ENCODE data around the gene TPM4.

The TPM4 gene

GRCh38 chr19:16121967-16122366 is 45.7 kb downstream of the TPM4 start:
- no peak for DNase-seq (ENCODE audit: low read depth in 1 of 2, low spot score in 1 of 2)

GRCh38 chr19:16124953-16125352 is 48.7 kb downstream of the TPM4 start:
- no peak for DNase-seq (ENCODE audit: low read depth in 1 of 2, low spot score in 1 of 2)

GRCh38 chr19:16125737-16126495 is 49.6 kb downstream of the TPM4 start:
- no peak for DNase-seq (ENCODE audit: low read depth in 1 of 2, low spot score in 1 of 2)

- DNase-seq (ENCODE audit: low read depth in 1 of 2, low spot score in 1 of 2): no peak
Measured at GRCh38 chr19:16127080-16127479, 50.8 kb downstream of the TPM4 start.

DNA sequence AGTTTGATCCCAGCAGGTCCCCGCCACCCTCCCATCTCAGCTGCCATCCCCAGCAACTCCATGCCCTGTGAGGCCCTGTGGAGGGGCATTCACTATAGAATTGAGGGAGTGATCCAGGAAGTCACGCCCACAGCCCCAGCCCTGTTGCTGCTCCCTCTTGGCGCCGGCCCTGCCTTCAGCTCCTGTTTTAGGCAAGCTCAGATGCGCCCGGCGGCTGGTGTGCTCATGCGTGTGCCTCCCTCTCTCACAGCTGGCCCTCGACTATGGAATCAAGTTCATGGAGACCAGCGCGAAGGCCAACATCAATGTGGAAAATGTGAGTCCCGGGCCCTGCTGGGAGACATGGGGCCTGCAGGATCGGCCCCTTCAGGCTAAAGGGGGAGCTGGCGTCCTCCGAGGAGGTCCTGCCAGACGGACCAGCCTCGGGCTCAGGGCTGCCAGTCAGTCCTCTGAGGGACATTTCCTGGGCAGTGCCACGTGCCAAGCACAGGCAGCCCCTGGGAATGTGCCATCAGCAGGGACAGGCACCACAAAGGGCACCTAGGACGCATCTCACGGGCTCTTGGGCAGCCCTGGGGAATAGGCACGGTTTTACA is 51.6 kb downstream of the TPM4 start:
- DNase-seq (ENCODE audit: low read depth in 1 of 2, low spot score in 1 of 2): no peak

DNA sequence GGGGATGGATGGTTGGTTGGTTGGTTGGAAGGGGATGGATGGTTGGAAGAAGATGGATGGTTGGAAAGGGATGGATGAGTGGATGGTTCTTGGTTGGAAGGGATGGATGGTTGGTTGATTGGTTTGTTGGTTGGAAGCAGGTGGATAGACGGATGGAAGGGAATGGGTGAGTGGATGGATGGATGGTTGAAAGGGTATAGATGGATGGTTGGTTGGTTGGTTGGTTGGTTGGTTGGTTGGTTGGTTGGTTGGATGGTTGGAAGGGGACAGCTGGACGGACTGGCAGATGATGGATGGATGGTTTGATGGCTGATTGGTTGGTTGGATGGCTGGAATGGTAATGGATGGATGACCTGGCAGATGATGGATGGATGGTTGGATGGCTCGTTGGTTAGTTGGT is 55.4 kb downstream of the TPM4 start:
- no peak for DNase-seq (ENCODE audit: low read depth in 1 of 2, low spot score in 1 of 2)

DNA sequence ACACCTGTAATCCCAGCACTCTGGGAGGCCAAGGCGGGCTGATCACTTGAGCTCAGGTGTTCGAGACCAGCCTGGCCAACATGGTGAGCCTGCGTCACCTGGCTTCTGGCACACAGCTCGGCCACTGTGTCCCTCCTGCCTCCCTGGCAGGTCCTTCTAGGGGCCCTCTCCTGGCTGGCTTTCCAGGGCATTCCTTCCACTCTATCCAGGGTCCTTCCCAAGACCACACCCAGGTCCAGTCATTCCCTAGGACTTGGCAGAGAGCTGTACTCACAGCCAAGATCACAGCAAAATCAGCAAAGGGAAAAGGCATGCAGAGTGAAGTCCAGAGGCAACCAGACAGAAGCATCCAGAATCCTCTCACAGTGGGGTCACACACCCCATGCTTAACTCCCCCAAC is 57.5 kb downstream of the TPM4 start:
- no peak for DNase-seq (ENCODE audit: low read depth in 1 of 2, low spot score in 1 of 2)

DNA sequence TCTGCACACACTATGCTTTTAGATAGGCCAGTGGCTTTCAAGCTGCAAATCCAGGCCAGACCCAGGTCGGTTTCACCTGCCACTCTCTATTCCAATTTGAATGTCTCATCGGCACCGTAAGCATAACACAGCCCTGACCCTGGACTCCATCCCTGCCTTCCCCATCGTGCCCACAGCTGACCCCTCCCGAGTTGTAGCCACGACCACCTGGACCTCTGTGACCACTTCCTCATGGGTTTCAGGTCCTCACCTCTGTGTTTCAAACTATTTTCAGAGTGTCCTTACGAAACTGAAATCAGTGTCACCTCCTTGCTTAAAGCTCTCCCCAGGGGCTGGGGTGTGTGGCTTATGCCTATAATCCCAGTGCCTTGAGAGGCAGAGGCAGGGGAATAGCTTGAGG is 58.2 kb downstream of the TPM4 start:
- no peak for DNase-seq (ENCODE audit: low read depth in 1 of 2, low spot score in 1 of 2)

GRCh38 chr19:16135430-16136127 is 59.3 kb downstream of the TPM4 start:
- DNase-seq (ENCODE audit: low read depth in 1 of 2, low spot score in 1 of 2): no peak

GRCh38 chr19:16136185-16136999 is 60.1 kb downstream of the TPM4 start:
- DNase-seq (ENCODE audit: low read depth in 1 of 2, low spot score in 1 of 2): no peak

DNA sequence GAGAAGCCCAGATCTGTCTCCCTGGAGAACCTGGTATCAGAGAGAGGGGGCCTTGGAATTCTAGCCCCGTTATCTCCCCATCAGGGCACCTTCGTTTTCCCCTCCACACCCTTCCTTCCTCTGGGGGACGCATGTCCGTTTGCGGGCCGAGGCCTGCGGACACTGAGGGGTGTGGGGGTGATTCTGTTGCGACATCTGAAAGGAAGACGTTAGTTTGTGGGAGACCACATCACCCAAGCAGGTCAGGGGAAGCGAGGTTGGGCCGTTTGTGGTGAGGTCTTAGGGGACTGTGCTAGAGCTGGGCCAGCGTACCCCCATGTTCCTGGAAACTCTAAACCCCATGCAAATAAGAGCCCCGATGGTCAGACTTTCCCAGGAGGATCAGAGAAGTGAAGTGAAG is 63.5 kb downstream of the TPM4 start:
- no peak for DNase-seq (ENCODE audit: low read depth in 1 of 2, low spot score in 1 of 2)

- no peak for DNase-seq (ENCODE audit: low read depth in 1 of 2, low spot score in 1 of 2)
Measured at GRCh38 chr19:16141043-16141442, 64.7 kb downstream of the TPM4 start.

DNA sequence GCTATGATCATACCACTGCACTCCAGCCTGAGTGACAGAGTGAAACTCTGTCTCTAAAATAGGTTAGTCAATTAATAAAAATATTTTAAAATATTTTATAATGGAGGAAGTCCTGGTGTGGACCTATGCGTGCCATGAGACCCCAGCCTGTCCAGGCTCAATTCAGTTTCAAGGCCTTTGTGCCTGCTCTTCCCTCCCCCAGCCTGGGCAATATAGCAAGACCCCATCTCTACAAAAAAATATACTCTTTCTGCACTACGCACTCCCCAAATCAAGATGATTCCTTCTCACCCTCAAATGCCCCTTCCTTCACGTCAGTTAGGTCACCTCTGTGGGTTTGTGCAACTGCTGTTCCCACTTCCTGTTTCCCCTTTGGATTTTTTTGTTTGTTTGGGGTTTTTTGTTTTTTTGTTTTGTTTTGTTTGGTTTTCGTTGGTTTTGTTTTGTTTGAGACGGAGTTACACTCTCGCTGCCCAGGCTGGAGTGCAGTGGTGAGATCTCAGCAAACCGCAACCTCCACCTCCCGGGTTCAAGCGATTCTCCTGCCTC is 65.8 kb downstream of the TPM4 start:
- DNase-seq (ENCODE audit: low read depth in 1 of 2, low spot score in 1 of 2): no peak

DNA sequence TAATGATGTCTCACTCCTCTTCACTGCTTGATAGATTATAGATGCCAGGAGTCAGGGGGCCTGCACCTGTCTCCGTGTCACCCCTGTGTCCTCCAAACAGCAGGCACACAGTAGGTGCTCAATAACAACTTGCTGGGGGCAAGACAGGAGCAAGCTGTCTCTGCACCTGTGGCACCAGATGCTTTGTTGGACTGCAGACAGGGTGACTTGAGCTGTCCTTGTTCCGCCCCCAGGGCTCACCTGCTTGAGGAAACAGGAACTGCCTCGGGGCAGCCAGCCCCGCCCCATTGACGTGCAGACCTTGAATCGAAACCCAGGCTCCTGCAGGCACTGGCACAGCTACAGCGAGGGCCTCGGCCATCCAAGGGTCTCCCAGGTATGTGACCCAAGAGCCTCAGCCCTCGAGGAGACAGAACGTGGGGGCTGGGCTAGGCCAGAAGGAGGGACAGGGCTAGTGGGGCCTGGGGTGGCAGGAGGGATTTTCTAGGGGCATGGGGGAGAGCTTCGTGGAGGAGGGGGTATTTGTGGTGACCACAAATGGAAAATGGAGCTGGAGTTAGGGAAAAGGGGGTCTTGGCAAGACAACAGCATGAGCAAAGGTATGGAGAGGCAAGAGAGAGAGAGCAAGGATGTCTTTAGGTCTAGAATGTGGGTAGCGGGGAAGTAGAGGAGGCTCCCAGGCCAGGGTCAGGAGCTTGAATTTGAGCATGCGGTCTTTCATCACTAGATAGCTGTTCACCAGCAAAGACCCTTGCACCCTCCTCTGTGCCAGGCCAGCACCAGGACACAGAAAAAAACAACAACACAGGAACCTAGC is 67.3 kb downstream of the TPM4 start, which contains the start of gene HSH2D:
TSS of gene HSH2D (plus strand) at position 287 of the 817 bp plus-strand sequence. CDS start 5,066 bp downstream, outside the sequence.
- peak; percentile 47 to 56 for DNase-seq (ENCODE audit: low read depth in 1 of 2, low spot score in 1 of 2)

- no peak for DNase-seq (ENCODE audit: low read depth in 1 of 2, low spot score in 1 of 2)
Measured at GRCh38 chr19:16144216-16144581, 67.9 kb downstream of the TPM4 start.

DNA sequence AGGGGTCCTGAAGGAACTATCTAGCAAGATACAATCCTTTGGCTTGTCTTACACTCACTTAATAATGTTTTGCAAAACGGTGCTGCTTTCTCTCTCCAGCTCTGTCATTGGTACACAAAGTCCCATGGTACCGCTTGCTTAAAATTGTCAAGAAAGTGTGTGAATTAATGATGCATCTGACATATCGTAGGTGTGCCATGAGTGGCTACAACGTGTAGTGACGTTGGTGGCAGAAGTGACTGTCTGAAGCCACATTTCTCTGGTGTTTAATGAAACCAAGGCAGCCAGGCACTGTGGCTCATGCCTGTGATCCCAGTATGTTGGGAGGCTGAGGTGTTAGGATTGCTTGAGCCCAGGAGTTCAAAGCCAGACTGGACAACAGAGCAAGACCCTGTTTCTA is 69.8 kb downstream of the TPM4 start:
- DNase-seq (ENCODE audit: low read depth in 1 of 2, low spot score in 1 of 2): no peak

GRCh38 chr19:16148443-16149229 is 72.3 kb downstream of the TPM4 start:
- DNase-seq (ENCODE audit: low read depth in 1 of 2, low spot score in 1 of 2): no peak

Measured in activated CD4-positive, alpha-beta T cell treated with anti-CD3 and anti-CD28 coated beads, Interleukin-2, amount 50 U/mL, for 24 hours (primary cell).